Measurements from ENCODE around the gene TEX13D.

The TEX13D gene

GRCh38 chrX:124300405-124300804 lies 32.1 kb upstream of the TEX13D start:
- H3K9ac ChIP-seq (ENCODE audit: low read depth, low read length), result no peak overlapping the region
- no peak for DNase-seq

GRCh38 chrX:124307253-124307907 lies 25.1 kb upstream of the TEX13D start:
- H3K27ac ChIP-seq (ENCODE audit: low read length), result no peak overlapping the region
- H3K4me1 ChIP-seq (ENCODE audit: insufficient read depth, low read length), result no peaks in the 10 kb centered on the region
- no peak for TF ChIP-seq CTCF (IDR thresholded peaks at IDR 0.05; ENCODE audit: borderline replicate concordance, extremely low read depth, low read length, poor library complexity, severe bottlenecking)
- TF ChIP-seq EZH2 (IDR thresholded peaks at IDR 0.05; ENCODE audit: borderline replicate concordance, low read depth, low read length, severe bottlenecking), result no peak
- ATAC-seq (ENCODE audit: insufficient read depth, low read depth) (no peak), DNase-seq (no peak)
- no peaks in the 10 kb centered on the region for H3K36me3 ChIP-seq (ENCODE audit: insufficient read depth, low read length)
- no peak overlapping the region for H3K9ac ChIP-seq (ENCODE audit: low read depth, low read length)
- no peaks in the 10 kb centered on the region for H3K9me3 ChIP-seq (ENCODE audit: insufficient read depth, low read length, severe bottlenecking)
- no peaks in the 10 kb centered on the region for H4K20me1 ChIP-seq (ENCODE audit: insufficient read depth, low read length)
- H3K79me2 ChIP-seq (ENCODE audit: insufficient read depth, low read length), result no peaks in the 10 kb centered on the region
- H3K4me3 ChIP-seq (ENCODE audit: low read depth in 1 of 2, low read length in 2 of 2), result no peak overlapping the region
- H3K4me2 ChIP-seq (ENCODE audit: insufficient read depth, low read length), result no peak overlapping the region
- H3K27me3 ChIP-seq (ENCODE audit: insufficient read depth, low read length, poor library complexity), result no peaks in the 10 kb centered on the region
- 0 out of 2 replicates have a peak overlapping the region, but pooled peaks have one; percentile 1 for H2AFZ ChIP-seq (ENCODE audit: low read depth, low read length)

More at GRCh38 chrX:124300405-124300804, 32.1 kb upstream of the TEX13D start:
- Histone ChIP-seq H4K20me1 (ENCODE audit: insufficient read depth, low read length) (no peaks in the 10 kb centered on the region), H3K27me3 (ENCODE audit: insufficient read depth, low read length, poor library complexity) (no peaks in the 10 kb centered on the region), H3K4me1 (ENCODE audit: insufficient read depth, low read length) (no peaks in the 10 kb centered on the region), H2AFZ (ENCODE audit: low read depth, low read length) (no peak overlapping the region), H3K27ac (ENCODE audit: low read length) (no peak overlapping the region), H3K9me3 (ENCODE audit: insufficient read depth, low read length, severe bottlenecking) (no peaks in the 10 kb centered on the region), H3K79me2 (ENCODE audit: insufficient read depth, low read length) (no peaks in the 10 kb centered on the region), H3K4me3 (ENCODE audit: low read depth in 1 of 2, low read length in 2 of 2) (no peak overlapping the region), H3K4me2 (ENCODE audit: insufficient read depth, low read length) (no peak overlapping the region), H3K36me3 (ENCODE audit: insufficient read depth, low read length) (no peaks in the 10 kb centered on the region)
- no peak for ATAC-seq (ENCODE audit: insufficient read depth, low read depth)
- no peak for TF ChIP-seq EZH2 (IDR thresholded peaks at IDR 0.05; ENCODE audit: borderline replicate concordance, low read depth, low read length, severe bottlenecking)
- no peak for TF ChIP-seq CTCF (IDR thresholded peaks at IDR 0.05; ENCODE audit: borderline replicate concordance, extremely low read depth, low read length, poor library complexity, severe bottlenecking)

GRCh38 chrX:124325732-124326131 lies 6.7 kb upstream of the TEX13D start:
- no peak overlapping the region for H3K4me3 ChIP-seq (ENCODE audit: low read depth in 1 of 2, low read length in 2 of 2)
- no peaks in the 10 kb centered on the region for H3K9me3 ChIP-seq (ENCODE audit: insufficient read depth, low read length, severe bottlenecking)
- H3K27me3 ChIP-seq (ENCODE audit: insufficient read depth, low read length, poor library complexity), result no peaks in the 10 kb centered on the region
- no peak overlapping the region for H3K9ac ChIP-seq (ENCODE audit: low read depth, low read length)
- no peaks in the 10 kb centered on the region for H3K36me3 ChIP-seq (ENCODE audit: insufficient read depth, low read length)
- TF ChIP-seq EZH2 (IDR thresholded peaks at IDR 0.05; ENCODE audit: borderline replicate concordance, low read depth, low read length, severe bottlenecking) (no peak), CTCF (IDR thresholded peaks at IDR 0.05; ENCODE audit: borderline replicate concordance, extremely low read depth, low read length, poor library complexity, severe bottlenecking) (no peak)
- no peaks in the 10 kb centered on the region for H4K20me1 ChIP-seq (ENCODE audit: insufficient read depth, low read length)
- no peaks in the 10 kb centered on the region for H3K79me2 ChIP-seq (ENCODE audit: insufficient read depth, low read length)
- H3K4me2 ChIP-seq (ENCODE audit: insufficient read depth, low read length), result no peak overlapping the region
- no peak for ATAC-seq (ENCODE audit: insufficient read depth, low read depth)
- H3K4me1 ChIP-seq (ENCODE audit: insufficient read depth, low read length), result no peaks in the 10 kb centered on the region
- no peak overlapping the region for H3K27ac ChIP-seq (ENCODE audit: low read length)
- no peak overlapping the region for H2AFZ ChIP-seq (ENCODE audit: low read depth, low read length)
- no peak for DNase-seq

Measured in DND-41 (cell line).